Body of pancreas (tissue), 4 donors: Measurements from ENCODE around the gene PRRX1. TPM values are rescaled to one million over a fixed set of nuclear protein-coding genes. Genes with fewer than 3 reads are reported as not detected.

ENCODE experiments used
- ATAC-seq: fragments of 150-250 bp; one replicate; pipeline ENCODE4 v1.9.1; 2016
- DNase-seq, 4 donors: peaks; one replicate each; pipeline ENCODE4 v3.0.0-alpha.2; 2019
- H3K27ac ChIP-seq, 4 donors: fragments of 200-600 bp; sonication (generic); 1 replicate in 3 of 4; 2 replicates in 1 of 4; pipeline versions ENCODE4 v1.5.1 to v1.6.1; 2016 to 2019; ENCODE audit warnings: mild to moderate bottlenecking in 1 of 4, mixed read lengths in 1 of 4, moderate library complexity in 1 of 4
- H3K27me3 ChIP-seq, 2 donors: fragments of 200-600 bp; sonication (generic); one replicate each; pipeline ENCODE4 v1.6.0; 2016; ENCODE audit warnings: mild to moderate bottlenecking in 1 of 2
- H3K36me3 ChIP-seq, 2 donors: fragments of 200-600 bp; sonication (generic); replicated peaks in 1 of 2; 2 replicates each; pipeline ENCODE4 v1.5.1; 2016; ENCODE audit warnings: low read depth in 2 of 2; ENCODE audit not compliant: insufficient read depth in 1 of 2
- H3K4me1 ChIP-seq: fragments of 200-600 bp; sonication (generic); one replicate; pipeline ENCODE4 v1.6.0; 2016
- H3K4me3 ChIP-seq, 2 donors: fragments of 200-600 bp; sonication (generic); 1 replicate in 1 of 2; 2 replicates in 1 of 2; pipeline ENCODE4 v1.5.1; 2016 to 2019
- H3K9me3 ChIP-seq, 3 donors: fragments of 200-600 bp; sonication (generic); 1 replicate in 2 of 3; 2 replicates in 1 of 3; pipeline ENCODE4 v1.5.1; 2016
- CTCF ChIP-seq, 7 experiments: fragments of 450-650 bp in 4 of 7; fragments of 200-600 bp in 3 of 7; sonication (generic) in 3 of 7; IDR thresholded peaks; one replicate each; pipeline ENCODE4 v1.5.1; 2016 to 2019; ENCODE audit warnings: antibody characterized with exemption in 7 of 7
- POLR2A ChIP-seq, 3 donors: fragments of 450-650 bp; IDR thresholded peaks; one replicate each; pipeline ENCODE4 v1.6.1; 2016; ENCODE audit warnings: antibody characterized with exemption in 3 of 3, mild to moderate bottlenecking in 2 of 3
- WGBS, 2 donors: methylation state at CpG; one replicate each; pipeline ENCODE4 v1.1.5; 2017; 5-methylcytosine and 5-hydroxymethylcytosine counted together
- intact Hi-C: fragments of 100-400 bp; cut with DNase I; formaldehyde crosslinking; loops from one replicate; pipeline ENCODE4 v1.15.1; 2023
- total RNA-seq, 2 donors: library from RNA; depleted of rRNA; stranded (reverse); fragments of >200 nt; gene quantifications; one replicate each; pipeline ENCODE4 v1.1.0, GENCODE V29; 2016

Gene PRRX1
- total RNA-seq, 2 donors from 2014 or later, result 5.3 to 8.0 TPM

- ATAC-seq (no peak), DNase-seq (no peak)
- intact Hi-C loops, result no loop called here
- Histone ChIP-seq H3K27me3 (no peaks in the 10 kb centered on the region), H3K4me1 (no peaks in the 10 kb centered on the region), H3K4me3 (no peak overlapping the region), H3K27ac (no peak overlapping the region), H3K9me3 (no peaks in the 10 kb centered on the region), H3K36me3 (no peaks in the 10 kb centered on the region)
- no peak for TF ChIP-seq POLR2A (IDR thresholded peaks at IDR 0.05)
- TF ChIP-seq CTCF (IDR thresholded peaks at IDR 0.05), result no peak
- WGBS, 2 donors, result 63% methylated on average over 2 of the region's 2 CpGs
Measured at GRCh38 chr1:170703591-170703990, 39.7 kb downstream of the PRRX1 start.

GRCh38 chr1:170704256-170704655, 40.3 kb downstream of the PRRX1 start:
- H3K4me3 ChIP-seq, result no peak overlapping the region
- DNase-seq (no peak), ATAC-seq (no peak)
- no peaks in the 10 kb centered on the region for H3K27me3 ChIP-seq
- H3K9me3 ChIP-seq, result no peaks in the 10 kb centered on the region
- no peak overlapping the region for H3K27ac ChIP-seq
- WGBS, 2 donors, result 71 to 85% methylated on average over 3 of the region's 3 CpGs
- no peaks in the 10 kb centered on the region for H3K36me3 ChIP-seq
- TF ChIP-seq CTCF (IDR thresholded peaks at IDR 0.05) (no peak), POLR2A (IDR thresholded peaks at IDR 0.05) (no peak)
- intact Hi-C loops, result no loop called here
- no peaks in the 10 kb centered on the region for H3K4me1 ChIP-seq

- no peaks in the 10 kb centered on the region for H3K36me3 ChIP-seq
- H3K27ac ChIP-seq, result no peak overlapping the region
- DNase-seq, result no peak
- ATAC-seq, result no peak
- no peaks in the 10 kb centered on the region for H3K9me3 ChIP-seq
- H3K4me1 ChIP-seq, result no peaks in the 10 kb centered on the region
- TF ChIP-seq CTCF (IDR thresholded peaks at IDR 0.05), result no peak
- TF ChIP-seq POLR2A (IDR thresholded peaks at IDR 0.05), result no peak
- no peak overlapping the region for H3K4me3 ChIP-seq
- H3K27me3 ChIP-seq, result no peaks in the 10 kb centered on the region
- intact Hi-C loops, result no loop called here
Measured at GRCh38 chr1:170705981-170706380, 42.0 kb downstream of the PRRX1 start.

GRCh38 chr1:170707117-170707516, 43.2 kb downstream of the PRRX1 start:
- Histone ChIP-seq H3K9me3 (no peaks in the 10 kb centered on the region), H3K36me3 (no peaks in the 10 kb centered on the region), H3K4me1 (no peaks in the 10 kb centered on the region), H3K27ac (no peak overlapping the region), H3K4me3 (no peak overlapping the region), H3K27me3 (no peaks in the 10 kb centered on the region)
- DNase-seq, result no peak
- no peak for ATAC-seq
- intact Hi-C loops, result no loop called here
- TF ChIP-seq CTCF (IDR thresholded peaks at IDR 0.05) (no peak), POLR2A (IDR thresholded peaks at IDR 0.05) (no peak)

GRCh38 chr1:170707959-170708655, 44.2 kb downstream of the PRRX1 start:
- no peaks in the 10 kb centered on the region for H3K4me1 ChIP-seq
- 58 to 75% methylated on average over 5 of the region's 5 CpGs for WGBS, 2 donors
- no peaks in the 10 kb centered on the region for H3K9me3 ChIP-seq
- no peak for DNase-seq
- TF ChIP-seq CTCF (IDR thresholded peaks at IDR 0.05) (no peak), POLR2A (IDR thresholded peaks at IDR 0.05) (no peak)
- no peak overlapping the region for H3K27ac ChIP-seq
- no peaks in the 10 kb centered on the region for H3K36me3 ChIP-seq
- H3K4me3 ChIP-seq, result no peak overlapping the region
- H3K27me3 ChIP-seq, result no peaks in the 10 kb centered on the region
- intact Hi-C loops, result no loop called here
- ATAC-seq, result peak; percentile 35
